Measurements from ENCODE around the gene ZNF888. TPM values are rescaled to one million over a fixed set of nuclear protein-coding genes. Genes with fewer than 3 reads are reported as not detected.
"Not testable (repeated sequence)": the region's sequence is repeated elsewhere in the genome, so short reads cannot be mapped to it uniquely, and the experiment has no call there.

Gene ZNF888
- total and polyA plus RNA-seq, 9 of the 15 experiments (the other 6 are each of a cell fraction or from before 2014, with no cell fraction given), result 1.6 to 13.3 (median 9.9) TPM

DNA sequence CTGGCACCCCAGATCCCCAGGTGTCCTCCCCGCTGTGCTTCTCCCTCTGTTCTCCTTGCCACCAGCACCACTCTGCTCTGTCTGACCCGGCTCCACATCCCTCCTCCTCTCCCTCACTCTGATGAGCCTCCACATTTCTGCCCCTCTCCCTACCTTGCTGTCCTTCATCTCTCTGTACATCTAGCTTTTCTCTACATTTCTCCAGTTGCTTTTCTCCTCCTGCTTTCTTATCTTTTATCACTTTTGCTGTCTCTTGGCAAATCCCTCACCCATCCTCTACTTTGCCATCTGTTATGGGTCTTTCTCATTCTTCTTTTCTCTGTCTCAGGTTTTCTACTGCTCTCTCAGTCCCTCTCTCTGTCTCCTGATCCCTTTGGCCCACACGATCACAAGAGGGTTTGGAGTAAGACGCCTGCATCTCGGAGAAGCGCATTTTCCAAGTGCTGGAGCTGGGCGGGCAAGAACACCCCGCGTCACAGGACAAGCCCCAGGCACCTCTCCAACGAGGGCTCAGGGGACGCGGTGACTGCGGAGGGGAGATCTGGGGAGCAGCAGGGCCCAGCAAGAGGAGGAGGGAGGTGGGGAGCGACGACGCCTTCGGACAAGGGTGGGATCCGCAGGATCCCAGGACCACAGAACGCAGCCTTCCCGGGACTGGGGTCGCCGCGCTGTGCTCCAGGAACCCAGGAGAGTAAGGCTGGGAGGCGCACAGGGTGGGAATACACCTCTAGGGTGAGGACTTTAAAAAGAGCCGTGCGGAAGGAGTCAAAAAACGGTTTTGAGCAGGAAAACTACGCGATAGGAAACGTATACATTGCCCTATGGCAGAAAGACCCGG, 66.5 kb downstream of the ZNF888 start:
- Histone ChIP-seq H3K4me1 (replicated peaks in 1 of 2; ENCODE audit: control insufficient read depth in 2 of 2, insufficient read depth in 2 of 2, low read length in 2 of 2) (peaks cover 2 to 14% of the 10 kb centered on the region in 2 experiments; a peak in 4 of 5 replicates), H3K9ac (ENCODE audit: insufficient read depth in 1 of 2, low read depth in 2 of 2, low read length in 2 of 2) (peak overlapping the region; percentile 85 to 91), H3K4me3 (peak overlapping the region; percentile 68), H3K4me2 (ENCODE audit: insufficient read depth, low read length) (peak overlapping the region; percentile 83), H3K36me3 (ENCODE audit: control insufficient read depth, insufficient read depth, low read length) (peaks cover 22% of the 10 kb centered on the region; the same call in 2 of the 3 replicates), H3K27ac (ENCODE audit: extremely low read depth, low read depth, low read length) (peak overlapping the region; percentile 77), H2AFZ (ENCODE audit: low read depth, low read length) (peak overlapping the region; percentile 84)
- ATAC-seq, result peak; percentile 66
- H3K79me2 ChIP-seq (ENCODE audit: control insufficient read depth, insufficient read depth, low read length); H4K20me1 ChIP-seq (replicated peaks; ENCODE audit: control insufficient read depth, insufficient read depth, low read length); FAIRE-seq; H3K27me3 ChIP-seq (ENCODE audit: control insufficient read depth in 2 of 2, insufficient read depth in 2 of 2, low read length in 2 of 2); H3K9me3 ChIP-seq (replicated peaks; ENCODE audit: control insufficient read depth, insufficient read depth, low read depth, low read length); POLR2A ChIA-PET; H3K9me1 ChIP-seq (ENCODE audit: control insufficient read depth, insufficient read depth, low read length); intact Hi-C loops (cut with micrococcal nuclease): not testable (repeated sequence)
- TSS peak; percentile 59 for BruUV-seq (replicated peaks)
- in situ Hi-C loops (cut with MboI), result loop anchor here (5.0 kb wide), 1 partner anchor 34 kb away; the partner anchor contains the start of gene ZNF28
- CTCF ChIA-PET (ENCODE audit: low intra/inter-chr PET ratio), result interaction anchor here (0.5 kb wide), 1 partner anchor 107 kb away, joined by 3 read pairs; no protein-coding TSS in a partner anchor
- DNase-seq (ENCODE audit: extremely low read depth in 1 of 4, low spot score in 3 of 4), result peak in 3 of 4 experiments; percentile 14 to 16 (median 15)
- under 1% methylated on average over 13 of the region's 31 CpGs for WGBS (ENCODE audit: insufficient coverage, low coverage, missing lambda C conversion rate)

Small RNA genes lying within 50 kb of the gene (small RNA-seq; reads per million reads assigned to genes)
- gene ZNF320, result 0.62 reads per million, percentile 35 among the genes with 10 or more reads in this experiment

Other genes with a start within 250 kb of the ZNF888 start
Only the 7 nearest of the 11 such genes appear.
- 4.6 and 5.7 TPM in 2 replicates for gene ZNF600, start 136.6 kb downstream of the ZNF888 start, total RNA-seq (2014; rRNA removed)
- gene ZNF600, start 136.6 kb downstream of the ZNF888 start, total RNA-seq (2014; rRNA removed; fragmentation: Illumina TruSeq; extraction: Trizol), result 16.7 and 18.3 TPM in 2 replicates
- gene ZNF600, start 136.6 kb downstream of the ZNF888 start, total RNA-seq (2015; rRNA removed; fragmentation: Illumina TruSeq; extraction: Trizol), result 17.6 and 18.9 TPM in 2 replicates
- 12.1 and 14.8 TPM in 2 replicates for gene ZNF600, start 136.6 kb downstream of the ZNF888 start, total RNA-seq (2021)
- gene ZNF600, start 136.6 kb downstream of the ZNF888 start, polyA plus RNA-seq (2011; rRNA removed), result 15.9 and 21.5 TPM in 2 replicates
- 17.1 and 21.4 TPM in 2 replicates for gene ZNF600, start 136.6 kb downstream of the ZNF888 start, polyA plus RNA-seq (2014; fragmentation: Illumina TruSeq; extraction: Trizol)
- 10 to 100 TPM; 14.9 to 18.0 TPM for gene ZNF600, start 136.6 kb downstream of the ZNF888 start, polyA plus RNA-seq (2014; fragmentation: Nextera tagmentation; extraction: Ambion mirVana)
- gene ZNF600, start 136.6 kb downstream of the ZNF888 start, polyA plus RNA-seq (2014; rRNA removed), result 11.6 and 14.8 TPM in 2 replicates
- gene ZNF28, start 101.8 kb downstream of the ZNF888 start, total RNA-seq (2014; rRNA removed), result 18.7 and 19.4 TPM in 2 replicates
- 35.9 and 39.0 TPM in 2 replicates for gene ZNF28, start 101.8 kb downstream of the ZNF888 start, total RNA-seq (2014; rRNA removed; fragmentation: Illumina TruSeq; extraction: Trizol)
- 31.5 and 31.6 TPM in 2 replicates for gene ZNF28, start 101.8 kb downstream of the ZNF888 start, total RNA-seq (2015; rRNA removed; fragmentation: Illumina TruSeq; extraction: Trizol)
- gene ZNF28, start 101.8 kb downstream of the ZNF888 start, total RNA-seq (2021), result 18.9 and 23.7 TPM in 2 replicates
- gene ZNF28, start 101.8 kb downstream of the ZNF888 start, polyA plus RNA-seq (2011; rRNA removed), result 21.5 and 33.0 TPM in 2 replicates
- 18.9 and 35.2 TPM in 2 replicates for gene ZNF28, start 101.8 kb downstream of the ZNF888 start, polyA plus RNA-seq (2014; fragmentation: Illumina TruSeq; extraction: Trizol)
- 10 to 100 TPM; 25.5 to 38.5 TPM for gene ZNF28, start 101.8 kb downstream of the ZNF888 start, polyA plus RNA-seq (2014; fragmentation: Nextera tagmentation; extraction: Ambion mirVana)
- gene ZNF28, start 101.8 kb downstream of the ZNF888 start, polyA plus RNA-seq (2014; rRNA removed), result 10.4 and 25.7 TPM in 2 replicates
- 17.4 and 18.9 TPM in 2 replicates for gene ZNF468, start 65.8 kb downstream of the ZNF888 start, total RNA-seq (2014; rRNA removed)
- 32.7 and 36.9 TPM in 2 replicates for gene ZNF468, start 65.8 kb downstream of the ZNF888 start, total RNA-seq (2014; rRNA removed; fragmentation: Illumina TruSeq; extraction: Trizol)
- gene ZNF468, start 65.8 kb downstream of the ZNF888 start, total RNA-seq (2015; rRNA removed; fragmentation: Illumina TruSeq; extraction: Trizol), result 27.3 and 28.2 TPM in 2 replicates
- gene ZNF468, start 65.8 kb downstream of the ZNF888 start, total RNA-seq (2021), result 18.9 and 20.7 TPM in 2 replicates
- 29.0 and 36.2 TPM in 2 replicates for gene ZNF468, start 65.8 kb downstream of the ZNF888 start, polyA plus RNA-seq (2011; rRNA removed)
- gene ZNF468, start 65.8 kb downstream of the ZNF888 start, polyA plus RNA-seq (2014; fragmentation: Illumina TruSeq; extraction: Trizol), result 21.1 and 23.2 TPM in 2 replicates
- gene ZNF468, start 65.8 kb downstream of the ZNF888 start, polyA plus RNA-seq (2014; fragmentation: Nextera tagmentation; extraction: Ambion mirVana), result 10 to 100 TPM; 17.9 to 24.0 TPM
- 15.9 and 17.5 TPM in 2 replicates for gene ZNF468, start 65.8 kb downstream of the ZNF888 start, polyA plus RNA-seq (2014; rRNA removed)
- gene ZNF320, start 25.8 kb downstream of the ZNF888 start, total RNA-seq (2014; rRNA removed), result 7.7 and 8.3 TPM in 2 replicates
- gene ZNF320, start 25.8 kb downstream of the ZNF888 start, total RNA-seq (2014; rRNA removed; fragmentation: Illumina TruSeq; extraction: Trizol), result 14.6 and 16.1 TPM in 2 replicates
- 11.4 and 11.7 TPM in 2 replicates for gene ZNF320, start 25.8 kb downstream of the ZNF888 start, total RNA-seq (2015; rRNA removed; fragmentation: Illumina TruSeq; extraction: Trizol)
- gene ZNF320, start 25.8 kb downstream of the ZNF888 start, total RNA-seq (2021), result 11.9 and 14.2 TPM in 2 replicates
- gene ZNF320, start 25.8 kb downstream of the ZNF888 start, polyA plus RNA-seq (2011; rRNA removed), result 25.4 and 25.6 TPM in 2 replicates
- gene ZNF320, start 25.8 kb downstream of the ZNF888 start, polyA plus RNA-seq (2014; fragmentation: Illumina TruSeq; extraction: Trizol), result 8.3 and 11.4 TPM in 2 replicates
- 1 to 10 TPM; 5.4 to 6.5 TPM for gene ZNF320, start 25.8 kb downstream of the ZNF888 start, polyA plus RNA-seq (2014; fragmentation: Nextera tagmentation; extraction: Ambion mirVana)
- 11.0 and 15.6 TPM in 2 replicates for gene ZNF320, start 25.8 kb downstream of the ZNF888 start, polyA plus RNA-seq (2014; rRNA removed)
- 10.7 and 11.3 TPM in 2 replicates for gene ZNF816, start 39.5 kb upstream of the ZNF888 start, total RNA-seq (2014; rRNA removed)
- 23.4 and 24.0 TPM in 2 replicates for gene ZNF816, start 39.5 kb upstream of the ZNF888 start, total RNA-seq (2014; rRNA removed; fragmentation: Illumina TruSeq; extraction: Trizol)
- gene ZNF816, start 39.5 kb upstream of the ZNF888 start, total RNA-seq (2015; rRNA removed; fragmentation: Illumina TruSeq; extraction: Trizol), result 19.3 and 23.3 TPM in 2 replicates
- 12.0 and 15.5 TPM in 2 replicates for gene ZNF816, start 39.5 kb upstream of the ZNF888 start, total RNA-seq (2021)
- gene ZNF816, start 39.5 kb upstream of the ZNF888 start, polyA plus RNA-seq (2011; rRNA removed), result 18.0 and 18.8 TPM in 2 replicates
- 13.0 and 13.1 TPM in 2 replicates for gene ZNF816, start 39.5 kb upstream of the ZNF888 start, polyA plus RNA-seq (2014; fragmentation: Illumina TruSeq; extraction: Trizol)
- 10 to 100 TPM; 11.1 to 17.0 TPM for gene ZNF816, start 39.5 kb upstream of the ZNF888 start, polyA plus RNA-seq (2014; fragmentation: Nextera tagmentation; extraction: Ambion mirVana)
- gene ZNF816, start 39.5 kb upstream of the ZNF888 start, polyA plus RNA-seq (2014; rRNA removed), result 6.6 and 8.6 TPM in 2 replicates
- not detected in 2 replicates for gene ERVV-1, start 90.5 kb upstream of the ZNF888 start, total RNA-seq (2014; rRNA removed)
- gene ERVV-1, start 90.5 kb upstream of the ZNF888 start, total RNA-seq (2014; rRNA removed; fragmentation: Illumina TruSeq; extraction: Trizol), result not detected in 2 replicates
- gene ERVV-1, start 90.5 kb upstream of the ZNF888 start, total RNA-seq (2015; rRNA removed; fragmentation: Illumina TruSeq; extraction: Trizol), result not detected in 2 replicates
- gene ERVV-1, start 90.5 kb upstream of the ZNF888 start, total RNA-seq (2021), result not detected in 2 replicates
- gene ERVV-1, start 90.5 kb upstream of the ZNF888 start, polyA plus RNA-seq (2011; rRNA removed), result 0.05 and 0.08 TPM in 2 replicates
- gene ERVV-1, start 90.5 kb upstream of the ZNF888 start, polyA plus RNA-seq (2014; fragmentation: Illumina TruSeq; extraction: Trizol), result not detected in 2 replicates
- not detected for gene ERVV-1, start 90.5 kb upstream of the ZNF888 start, polyA plus RNA-seq (2014; fragmentation: Nextera tagmentation; extraction: Ambion mirVana)
- not detected in 2 replicates for gene ERVV-1, start 90.5 kb upstream of the ZNF888 start, polyA plus RNA-seq (2014; rRNA removed)
- not detected in 2 replicates for gene ERVV-2, start 121.3 kb upstream of the ZNF888 start, total RNA-seq (2014; rRNA removed)
- 0.07 TPM in 1 of 2 replicates, not detected in the other for gene ERVV-2, start 121.3 kb upstream of the ZNF888 start, total RNA-seq (2014; rRNA removed; fragmentation: Illumina TruSeq; extraction: Trizol)
- gene ERVV-2, start 121.3 kb upstream of the ZNF888 start, total RNA-seq (2015; rRNA removed; fragmentation: Illumina TruSeq; extraction: Trizol), result 0.07 TPM in 1 of 2 replicates, not detected in the other
- gene ERVV-2, start 121.3 kb upstream of the ZNF888 start, total RNA-seq (2021), result 0.07 TPM in 1 of 2 replicates, not detected in the other
- gene ERVV-2, start 121.3 kb upstream of the ZNF888 start, polyA plus RNA-seq (2011; rRNA removed), result 0.07 and 0.08 TPM in 2 replicates
- gene ERVV-2, start 121.3 kb upstream of the ZNF888 start, polyA plus RNA-seq (2014; fragmentation: Illumina TruSeq; extraction: Trizol), result 0.07 TPM in 1 of 2 replicates, not detected in the other
- not detected for gene ERVV-2, start 121.3 kb upstream of the ZNF888 start, polyA plus RNA-seq (2014; fragmentation: Nextera tagmentation; extraction: Ambion mirVana)
- not detected in 2 replicates for gene ERVV-2, start 121.3 kb upstream of the ZNF888 start, polyA plus RNA-seq (2014; rRNA removed)